Neural cell (in vitro differentiated cells): Measurements from ENCODE around the gene SIN3A. TPM values are rescaled to one million over a fixed set of nuclear protein-coding genes. Genes with fewer than 3 reads are reported as not detected.
"Not testable (repeated sequence)": the region's sequence is repeated elsewhere in the genome, so short reads cannot be mapped to it uniquely, and the experiment has no call there.

Experiments
- H2AFZ ChIP-seq: fragments of 200-600, 300-800 bp; sonication (generic), shearing (Covaris generic); 2 replicates; pipeline ENCODE4 v1.6.0; 2014; ENCODE audit warnings: low read depth, mild to moderate bottlenecking, antibody characterized with exemption, low read length, moderate library complexity
- H3F3A ChIP-seq: fragments of 200-600 bp; shearing (Covaris generic); 2 replicates; pipeline ENCODE4 v1.6.1; 2016; ENCODE audit warnings: mild to moderate bottlenecking, moderate library complexity, mixed read lengths, antibody characterized with exemption, low read length; ENCODE audit not compliant: insufficient read depth, poor library complexity, severe bottlenecking
- H3K27ac ChIP-seq: fragments of 200-600, 300-800 bp; sonication (generic), shearing (Covaris generic); 2 replicates; pipeline ENCODE4 v1.5.1; 2014; ENCODE audit warnings: mild to moderate bottlenecking, low read length, moderate library complexity
- H3K27me3 ChIP-seq: fragments of 300-800, 200-600 bp; sonication (generic), shearing (Covaris generic); 2 replicates; pipeline ENCODE4 v1.6.0; 2014; ENCODE audit warnings: mild to moderate bottlenecking, low read depth, low read length, moderate library complexity; ENCODE audit not compliant: insufficient read depth
- H3K36me3 ChIP-seq: fragments of 300-800, 200-600 bp; sonication (generic), shearing (Covaris generic); 2 replicates; pipeline ENCODE4 v1.5.1; 2014; ENCODE audit warnings: mild to moderate bottlenecking, antibody characterized with exemption, low read length, moderate library complexity; ENCODE audit not compliant: insufficient read depth
- H3K4me2 ChIP-seq: fragments of 300-800, 200-600 bp; sonication (generic), shearing (Covaris generic); 2 replicates; pipeline ENCODE4 v1.6.0; 2014; ENCODE audit warnings: mild to moderate bottlenecking, low read length
- H3K4me3 ChIP-seq: fragments of 300-800, 200-600 bp; sonication (generic), shearing (Covaris generic); 2 replicates; pipeline ENCODE4 v1.5.1; 2014; ENCODE audit warnings: mild to moderate bottlenecking, low read length, moderate library complexity
- H3K79me2 ChIP-seq: fragments of 200-600 bp; shearing (Covaris generic); replicated peaks from 2 replicates; pipeline ENCODE4 v1.6.0; 2014; ENCODE audit warnings: mild to moderate bottlenecking, low read length, moderate library complexity; ENCODE audit not compliant: insufficient read depth
- H3K9ac ChIP-seq: fragments of 300-800, 200-600 bp; sonication (generic), shearing (Covaris generic); 2 replicates; pipeline ENCODE4 v1.6.1; 2016; ENCODE audit warnings: mild to moderate bottlenecking, low read length, mixed read lengths
- H3K9me2 ChIP-seq: fragments of 200-600 bp; shearing (Covaris generic); 2 replicates; pipeline ENCODE4 v1.6.1; 2016; ENCODE audit warnings: mild to moderate bottlenecking, low read length, mixed read lengths; ENCODE audit not compliant: insufficient read depth
- H3K9me3 ChIP-seq: fragments of 200-600, 300-800 bp; sonication (generic), shearing (Covaris generic); 2 replicates; pipeline ENCODE4 v1.6.1; 2016; ENCODE audit warnings: mild to moderate bottlenecking, mixed run types, low read length, moderate library complexity, mixed read lengths
- H4K20me1 ChIP-seq: fragments of 200-600 bp; shearing (Covaris generic); 2 replicates; pipeline ENCODE4 v1.6.1; 2016; ENCODE audit warnings: mild to moderate bottlenecking, mixed run types; ENCODE audit not compliant: insufficient read depth
- CTCF ChIP-seq: fragments of 450-650 bp; IDR thresholded peaks from 2 replicates; pipeline ENCODE4 v1.5.1; 2014; ENCODE audit warnings: antibody characterized with exemption, mild to moderate bottlenecking, moderate library complexity; ENCODE audit not compliant: poor library complexity, severe bottlenecking
- EP300 ChIP-seq: fragments of 450-650 bp; conservative IDR thresholded peaks from 2 replicates; pipeline ENCODE4 v1.6.1; 2014; ENCODE audit warnings: antibody characterized with exemption, mild to moderate bottlenecking, moderate library complexity; ENCODE audit not compliant: poor library complexity, severe bottlenecking
- EZH2 ChIP-seq: fragments of 200-600, 300-800 bp; shearing (Covaris generic), sonication (generic); IDR thresholded peaks from 2 replicates; pipeline ENCODE4 v1.6.1; 2014; ENCODE audit warnings: antibody characterized with exemption, low read length, borderline replicate concordance, mild to moderate bottlenecking; ENCODE audit not compliant: insufficient read depth, poor library complexity, severe bottlenecking
- MXI1 ChIP-seq: fragments of 450-650 bp; conservative IDR thresholded peaks from 2 replicates; pipeline ENCODE4 v1.6.1; 2014; ENCODE audit warnings: antibody characterized with exemption, mild to moderate bottlenecking; ENCODE audit not compliant: poor library complexity, severe bottlenecking
- POLR2AphosphoS5 ChIP-seq: IDR thresholded peaks from 2 replicates; pipeline ENCODE4 v1.6.1; 2012
- RAD21 ChIP-seq: fragments of 450-650 bp; conservative IDR thresholded peaks from 2 replicates; pipeline ENCODE4 v1.6.1; 2014; ENCODE audit warnings: antibody characterized with exemption, mild to moderate bottlenecking, moderate library complexity
- REST ChIP-seq: IDR thresholded peaks from 2 replicates; pipeline ENCODE4 v1.6.1; 2012; ENCODE audit warnings: borderline replicate concordance
- SMC3 ChIP-seq: fragments of 450-650 bp; conservative IDR thresholded peaks from 2 replicates; pipeline ENCODE4 v1.6.1; 2014; ENCODE audit warnings: antibody characterized with exemption, mild to moderate bottlenecking, moderate library complexity; ENCODE audit not compliant: poor library complexity
- TAF1 ChIP-seq: IDR thresholded peaks from 2 replicates; pipeline ENCODE4 v1.6.1; 2012; ENCODE audit warnings: low read depth
- polyA plus RNA-seq: library from polyadenylated mRNA; depleted of rRNA; stranded (reverse); fragments of >200 nt; gene quantifications from 2 replicates; pipeline ENCODE4 v1.2.3, GENCODE V29; 2014

SIN3A gene
- polyA plus RNA-seq, 1 donor from 2014 or later: 13.7 TPM

- H4K20me1 ChIP-seq: no peaks in the 10 kb centered on the region
- H3F3A ChIP-seq: no peaks in the 10 kb centered on the region
- no peak overlapping the region for H3K4me3 ChIP-seq
- no peak overlapping the region for H3K27ac ChIP-seq
- no peaks in the 10 kb centered on the region for H3K9me2 ChIP-seq
- H3K4me2 ChIP-seq: no peak overlapping the region
- no peaks in the 10 kb centered on the region for H3K27me3 ChIP-seq
- H2AFZ ChIP-seq: no peak overlapping the region
- peaks cover 6% of the 10 kb centered on the region for H3K9me3 ChIP-seq
- H3K79me2 ChIP-seq: no peaks in the 10 kb centered on the region
- TF ChIP-seq REST (no peak), EZH2 (no peak), CTCF (no peak), RAD21 (no peak), SMC3 (no peak), TAF1 (no peak), POLR2AphosphoS5 (no peak), EP300 (no peak), MXI1 (no peak)
- H3K9ac ChIP-seq: no peak overlapping the region
- no peaks in the 10 kb centered on the region for H3K36me3 ChIP-seq
These were observed 32.5 kb upstream of the SIN3A start for GRCh38 chr15:75483961-75484360.

GRCh38 chr15:75483556-75483955, 32.1 kb upstream of the SIN3A start:
- not testable (repeated sequence) for H3K9me2 ChIP-seq, H3K4me2 ChIP-seq, H3K9me3 ChIP-seq, H4K20me1 ChIP-seq, H2AFZ ChIP-seq, H3K4me3 ChIP-seq, H3K27ac ChIP-seq, H3K9ac ChIP-seq, H3K27me3 ChIP-seq, H3K36me3 ChIP-seq, H3F3A ChIP-seq, H3K79me2 ChIP-seq

- Histone ChIP-seq H3K79me2 (no peaks in the 10 kb centered on the region), H3K4me3 (no peak overlapping the region), H3F3A (no peaks in the 10 kb centered on the region), H3K9me3 (peaks cover 6% of the 10 kb centered on the region), H3K9me2 (no peaks in the 10 kb centered on the region), H3K9ac (no peak overlapping the region), H3K4me2 (no peak overlapping the region), H3K27ac (no peak overlapping the region), H3K36me3 (no peaks in the 10 kb centered on the region), H4K20me1 (no peaks in the 10 kb centered on the region), H3K27me3 (no peaks in the 10 kb centered on the region), H2AFZ (no peak overlapping the region)
- TF ChIP-seq RAD21 (no peak), TAF1 (no peak), EZH2 (no peak), POLR2AphosphoS5 (no peak), MXI1 (no peak), CTCF (no peak), EP300 (no peak), SMC3 (no peak), REST (no peak)
These were observed 31.6 kb upstream of the SIN3A start for GRCh38 chr15:75483106-75483505.
